T follicular helper cell (primary cell): ENCODE measurements around the gene EPB41.
"Not testable (repeated sequence)": the region's sequence is repeated elsewhere in the genome, so short reads cannot be mapped to it uniquely, and the experiment has no call there.

Experiments used
- DNase-seq: peaks from one replicate; pipeline ENCODE4 v3.0.0-alpha.2; 2020; ENCODE audit warnings: low read depth

The EPB41 gene

DNA sequence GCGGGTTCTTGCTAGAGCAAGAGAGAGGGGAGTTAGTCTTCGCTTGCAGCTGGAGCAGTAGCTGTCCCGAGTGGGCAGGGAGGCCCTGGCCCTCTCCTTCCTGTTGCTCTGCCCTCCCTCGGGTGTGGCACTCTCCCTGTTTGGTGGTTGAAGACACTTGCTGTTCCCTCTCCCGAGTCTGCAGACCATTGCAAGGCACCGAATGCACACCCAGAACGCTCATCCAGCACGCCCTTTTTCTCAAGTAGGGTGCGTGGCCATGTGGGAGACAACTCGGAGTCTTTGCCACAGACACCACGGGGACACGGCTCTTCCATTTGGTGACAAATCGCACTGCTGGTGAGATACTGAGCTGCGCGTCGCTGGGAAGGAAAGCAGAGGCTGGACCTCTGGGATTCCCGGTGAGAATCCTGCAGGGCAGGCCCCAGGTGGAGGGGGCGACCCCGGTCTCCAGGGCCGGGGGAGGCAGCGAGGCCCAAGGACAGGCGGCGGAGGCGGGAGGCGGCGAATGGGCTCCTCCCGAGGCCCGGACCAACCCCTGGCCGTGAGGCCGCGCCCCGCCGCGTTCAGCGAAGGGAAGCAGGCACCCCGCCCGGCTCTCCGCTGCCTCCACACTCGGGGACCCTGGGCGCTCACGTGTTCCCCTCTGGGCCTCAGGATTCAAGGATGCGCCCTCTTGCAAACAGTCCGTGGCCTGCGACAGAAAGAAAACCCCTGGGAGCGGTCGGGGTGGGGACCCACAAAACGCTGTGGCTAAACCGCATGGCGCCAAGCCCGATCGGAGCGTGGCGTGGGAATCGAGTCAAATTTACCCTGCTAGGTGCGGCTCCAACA, 219.7 kb downstream of the EPB41 start:
- DNase-seq: no peak

DNA sequence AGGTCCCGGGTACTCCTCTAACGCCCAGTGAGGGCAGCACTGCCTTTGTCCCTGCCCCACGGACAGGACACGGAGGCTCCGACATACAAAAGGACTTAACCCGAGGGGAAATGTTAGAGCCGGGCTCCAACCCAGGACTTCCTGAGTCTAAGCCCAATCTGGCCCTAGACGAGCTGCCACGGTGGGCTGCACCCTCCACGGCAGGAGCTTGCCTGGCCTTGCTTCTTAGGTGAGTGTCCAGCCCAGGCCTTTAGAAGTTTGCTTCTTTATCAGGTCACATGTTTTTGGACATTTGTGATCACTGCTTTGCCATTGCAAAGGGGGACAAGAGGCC, 220.3 kb downstream of the EPB41 start:
- no peak for DNase-seq

DNA sequence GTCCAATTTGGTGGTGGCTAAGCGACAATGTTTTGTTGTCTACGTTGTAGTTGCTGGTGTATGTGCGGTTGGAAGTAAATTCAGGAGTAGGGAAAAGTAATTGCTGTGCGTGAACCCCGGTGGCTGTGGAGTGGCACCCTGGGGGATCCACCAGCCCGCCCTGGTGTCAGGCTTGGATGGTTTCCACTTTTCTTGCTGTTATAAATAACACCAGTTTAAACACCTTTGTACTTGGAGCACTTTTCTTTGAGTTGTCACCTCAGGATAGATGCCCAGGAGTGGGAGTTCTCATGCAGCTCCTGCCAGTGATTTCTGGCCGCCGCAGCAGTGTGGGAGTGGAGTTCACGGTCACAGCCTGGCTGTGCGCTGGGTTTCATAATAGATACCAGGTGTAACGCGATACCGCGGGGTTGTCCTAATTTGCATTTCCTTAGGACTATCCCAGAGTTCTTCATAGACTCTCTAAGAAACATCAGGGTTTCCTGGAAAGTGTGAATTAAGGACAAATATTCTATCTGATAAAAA, 222.1 kb downstream of the EPB41 start:
- no peak for DNase-seq

DNA sequence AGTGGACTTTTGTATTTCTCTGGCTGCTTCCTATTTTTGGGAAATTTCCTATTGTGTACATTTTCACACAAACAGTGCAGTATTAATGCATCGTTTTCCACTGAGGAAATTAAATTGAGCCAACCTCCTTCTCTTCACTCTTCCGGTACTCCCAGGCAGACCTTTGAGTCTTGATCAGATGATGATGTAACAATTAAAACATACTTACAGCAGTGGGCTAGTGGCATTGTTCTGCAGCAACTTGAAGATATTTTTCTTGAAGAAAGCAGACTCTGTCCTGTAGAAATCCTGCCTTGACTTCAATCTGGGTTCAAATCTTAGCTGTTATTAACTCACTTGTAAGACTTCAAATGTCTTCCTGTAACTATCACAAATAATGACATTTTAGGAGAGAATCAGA, 228.3 kb downstream of the EPB41 start:
- no peak for DNase-seq

DNA sequence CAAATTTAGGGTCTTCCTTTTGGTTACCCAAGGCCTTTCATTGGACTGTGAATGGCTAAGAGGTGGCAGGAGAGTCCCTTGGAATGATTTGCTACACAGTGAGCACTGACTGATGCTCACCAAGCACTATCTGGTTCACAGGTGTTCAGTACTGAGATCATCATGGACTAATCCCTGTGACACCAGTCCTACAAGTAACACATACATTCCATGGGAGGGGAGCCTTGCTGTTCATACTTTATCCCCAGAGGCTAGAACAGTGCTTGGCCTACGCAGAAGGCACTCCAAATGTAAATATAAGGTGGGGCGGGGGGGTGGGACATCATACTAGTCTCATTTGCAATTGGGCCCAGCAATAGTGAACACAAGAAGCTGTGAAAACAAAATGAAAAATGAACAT, 229.8 kb downstream of the EPB41 start:
- DNase-seq: no peak

DNA sequence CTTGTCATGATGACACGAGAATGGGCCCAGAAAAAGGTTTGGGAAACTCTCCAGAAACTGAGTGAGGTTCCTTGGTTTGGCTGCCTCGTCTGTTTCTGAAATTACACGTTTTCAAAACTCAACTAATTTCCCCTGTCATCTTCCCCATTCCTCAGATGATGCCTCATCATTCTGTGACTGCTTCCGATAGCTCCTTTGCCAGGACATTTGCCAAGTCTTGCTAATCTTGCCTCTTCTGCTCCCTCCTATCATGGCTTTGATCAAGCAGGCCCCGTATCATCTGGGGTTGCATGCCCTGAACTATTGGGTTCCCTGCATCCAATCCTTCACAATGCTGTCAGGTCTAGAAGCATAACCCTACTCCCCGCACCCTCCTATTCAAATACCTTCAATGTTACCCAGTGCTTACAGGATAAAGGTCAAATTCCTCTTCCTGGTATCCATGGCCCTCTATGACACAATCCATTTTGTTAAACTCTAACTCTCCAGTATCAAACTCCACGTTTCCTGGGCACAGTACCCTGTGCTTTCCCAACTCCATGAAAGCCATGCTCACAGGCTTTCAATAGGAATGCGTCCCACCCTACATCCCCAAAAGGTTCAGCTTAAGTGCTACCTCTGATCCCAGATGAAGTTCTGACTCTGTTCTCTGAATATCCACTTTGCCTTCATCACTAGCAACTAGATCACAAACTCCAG, 231.5 kb downstream of the EPB41 start:
- DNase-seq: no peak

DNA sequence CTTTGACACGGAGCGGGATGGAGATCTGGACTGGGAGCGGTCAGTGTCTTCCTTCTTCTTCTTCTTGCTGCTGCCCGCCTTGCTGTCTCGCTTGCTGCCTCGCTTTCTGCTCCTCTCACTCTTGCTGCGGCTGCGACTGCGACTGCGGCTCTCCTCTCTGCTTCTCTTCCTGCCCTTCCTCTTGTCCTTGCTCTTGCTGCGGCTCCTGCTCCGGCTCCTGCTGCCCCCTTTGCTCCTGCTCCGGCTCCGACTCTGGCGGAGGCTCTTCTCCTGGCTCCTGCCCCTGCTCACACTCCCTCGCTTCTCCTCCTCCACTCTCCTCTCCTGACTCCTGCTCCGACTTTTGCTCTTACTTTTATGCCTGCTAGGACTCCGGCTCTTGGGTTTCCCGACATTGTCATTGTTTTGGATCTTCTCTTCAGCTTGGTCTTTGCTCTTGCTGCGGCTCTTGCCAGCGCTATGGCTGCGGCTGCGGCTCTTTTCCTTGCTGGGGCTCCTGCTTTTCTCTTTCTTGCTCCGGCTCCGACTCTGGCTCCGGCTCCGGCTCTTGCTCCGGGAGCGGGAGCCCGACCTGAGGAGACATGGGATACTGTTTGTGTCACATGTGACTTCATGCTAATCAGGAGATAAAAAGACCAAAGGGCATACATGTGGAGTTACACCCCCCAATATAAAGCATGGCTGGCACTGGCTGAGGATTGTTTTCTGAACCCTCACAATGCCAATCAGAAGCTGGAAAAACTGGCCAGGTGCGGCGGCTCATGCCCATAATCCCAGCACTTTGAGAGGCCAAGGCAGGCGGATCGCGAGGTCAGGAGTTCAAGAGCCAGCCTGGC, 234.5 kb downstream of the EPB41 start:
- DNase-seq: no peak

DNA sequence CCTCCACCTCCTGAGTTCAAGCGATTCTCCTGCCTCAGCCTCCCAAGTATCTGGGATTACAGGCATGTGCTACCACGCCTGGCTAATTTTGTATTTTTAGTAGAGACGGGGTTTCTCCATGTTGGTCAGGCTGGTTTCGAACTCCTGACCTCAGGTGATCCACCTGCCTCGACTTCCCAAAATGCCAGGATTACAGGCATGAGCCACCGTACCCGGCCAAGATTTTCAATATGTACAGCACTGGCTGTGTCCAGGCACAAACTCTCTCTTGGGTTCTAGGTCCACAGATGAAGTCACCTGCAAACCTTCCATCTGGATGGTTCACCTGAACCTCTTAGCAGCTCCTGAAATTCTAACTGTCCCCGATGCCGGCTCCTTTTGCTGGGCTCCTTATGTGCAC, 236.0 kb downstream of the EPB41 start:
- DNase-seq: not testable (repeated sequence)

DNA sequence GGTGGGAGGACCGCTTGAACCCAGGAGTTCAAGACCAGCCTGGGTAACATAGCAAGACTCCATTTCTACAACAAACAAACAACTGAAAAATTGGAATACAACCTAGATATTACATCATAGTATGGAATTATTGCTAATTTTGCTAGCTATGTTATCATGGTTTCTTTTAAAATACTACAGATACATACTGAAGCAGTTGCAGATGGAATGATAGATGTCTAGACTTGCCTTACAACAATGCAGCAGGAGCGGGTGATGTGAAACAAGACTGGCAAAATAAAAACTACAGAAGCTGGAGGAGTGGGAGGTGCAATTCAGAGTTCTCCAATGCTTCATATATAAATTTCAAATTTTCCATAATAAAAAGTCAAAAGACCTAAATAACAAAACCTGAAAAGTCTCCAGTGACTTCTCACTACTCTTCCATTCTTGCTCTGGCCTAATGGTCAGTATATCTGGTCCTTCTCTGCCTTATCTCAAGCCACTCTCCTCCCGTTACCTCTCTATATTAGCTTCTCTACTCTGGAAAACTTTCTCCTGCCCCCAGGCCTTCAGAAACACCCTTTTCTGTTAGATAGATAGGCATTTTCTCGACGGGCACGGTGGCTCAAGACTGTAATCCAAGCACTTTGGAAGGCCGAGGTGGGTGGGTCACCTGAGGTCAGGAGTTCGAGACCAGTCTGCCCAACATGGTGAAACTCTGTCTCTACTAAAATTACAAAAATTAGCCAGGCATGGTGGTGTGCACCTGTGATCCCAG, 237.9 kb downstream of the EPB41 start:
- DNase-seq: no peak

DNA sequence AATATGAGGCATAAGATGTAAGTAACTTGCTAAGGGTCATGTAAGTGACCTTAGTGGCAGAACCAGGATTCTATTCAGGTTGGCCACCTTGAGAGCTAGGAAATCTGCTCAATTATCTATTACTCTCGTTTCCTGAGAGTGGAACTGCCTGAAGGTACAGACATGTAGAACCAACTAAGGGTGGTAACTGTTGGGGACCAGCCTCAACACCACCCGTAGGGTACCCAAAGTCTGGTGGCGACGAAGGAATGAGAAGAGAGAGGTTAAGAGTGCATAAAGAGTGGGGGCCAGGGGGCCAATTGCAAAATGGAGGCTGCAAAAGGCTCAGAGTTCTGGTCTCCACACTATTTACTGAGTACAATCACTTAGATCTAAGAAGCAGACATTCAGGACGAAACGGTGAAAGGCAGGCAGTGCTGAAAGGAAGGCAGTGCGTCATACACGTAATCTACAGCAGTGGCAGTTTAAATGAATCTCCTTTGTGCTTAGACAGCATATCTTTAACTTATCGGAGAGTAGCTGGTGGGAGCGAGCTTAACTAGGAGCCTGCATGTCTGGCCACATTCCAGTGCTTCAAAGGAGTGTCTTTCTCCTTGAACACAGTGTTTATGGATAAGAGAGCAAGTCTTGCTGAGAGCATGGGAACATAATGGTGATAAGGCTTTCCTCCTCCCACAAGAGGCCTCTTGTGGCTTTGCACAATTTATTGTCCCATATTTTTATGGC, 242.3 kb downstream of the EPB41 start:
- DNase-seq: no peak

DNA sequence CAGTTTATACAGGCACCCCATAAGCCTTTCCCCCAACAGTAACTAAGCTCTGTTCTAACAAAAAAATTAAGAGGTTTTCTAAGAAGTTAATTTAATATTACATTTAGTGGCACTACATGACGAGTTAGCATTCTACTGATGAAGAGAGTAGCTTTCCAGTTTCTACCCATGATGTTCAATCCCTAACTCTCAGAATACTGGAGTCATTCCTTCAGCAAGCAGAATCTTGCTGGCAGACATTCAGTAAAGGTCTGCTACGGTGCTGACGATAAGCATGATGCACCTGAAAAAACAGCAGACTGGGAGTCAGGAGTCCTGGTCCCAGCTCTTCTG, 242.9 kb downstream of the EPB41 start:
- DNase-seq: no peak

DNA sequence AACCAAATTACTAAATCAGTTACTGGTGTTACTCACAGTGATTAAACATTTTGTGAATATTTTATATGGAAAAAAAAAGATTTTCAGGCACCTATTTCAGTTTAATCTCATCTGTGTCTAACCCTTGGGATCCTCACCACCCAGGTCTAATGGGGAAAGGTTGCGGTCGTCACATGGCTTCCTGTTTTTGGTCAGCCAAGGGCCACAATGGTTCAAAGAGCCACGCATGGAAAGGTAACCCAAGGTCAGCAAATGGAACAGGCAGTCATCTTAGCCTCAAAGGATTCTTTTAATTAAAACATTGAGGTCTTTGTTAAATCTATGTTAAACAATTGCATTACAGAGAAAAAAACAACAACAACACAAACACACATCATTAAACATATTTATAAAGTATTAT, 245.4 kb downstream of the EPB41 start:
- no peak for DNase-seq

DNA sequence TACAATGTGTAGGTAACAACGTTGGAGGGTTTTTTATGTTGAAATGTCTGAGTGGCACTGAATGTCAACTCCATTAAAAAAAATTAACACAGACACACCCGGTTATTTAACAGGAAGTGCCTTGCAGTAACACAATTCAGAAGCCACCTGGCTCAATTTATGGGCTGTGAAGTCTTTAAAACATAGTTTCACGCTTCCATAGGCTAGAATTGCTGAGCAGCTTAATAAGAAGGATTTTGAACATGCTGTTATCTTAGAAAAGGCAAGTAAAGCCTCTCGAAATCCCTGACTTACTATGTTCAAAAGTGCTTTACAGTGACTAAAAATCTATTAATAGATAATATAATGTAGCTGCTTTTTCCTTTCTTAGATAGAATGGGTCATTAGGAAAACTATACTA, 247.7 kb downstream of the EPB41 start:
- DNase-seq: no peak

DNA sequence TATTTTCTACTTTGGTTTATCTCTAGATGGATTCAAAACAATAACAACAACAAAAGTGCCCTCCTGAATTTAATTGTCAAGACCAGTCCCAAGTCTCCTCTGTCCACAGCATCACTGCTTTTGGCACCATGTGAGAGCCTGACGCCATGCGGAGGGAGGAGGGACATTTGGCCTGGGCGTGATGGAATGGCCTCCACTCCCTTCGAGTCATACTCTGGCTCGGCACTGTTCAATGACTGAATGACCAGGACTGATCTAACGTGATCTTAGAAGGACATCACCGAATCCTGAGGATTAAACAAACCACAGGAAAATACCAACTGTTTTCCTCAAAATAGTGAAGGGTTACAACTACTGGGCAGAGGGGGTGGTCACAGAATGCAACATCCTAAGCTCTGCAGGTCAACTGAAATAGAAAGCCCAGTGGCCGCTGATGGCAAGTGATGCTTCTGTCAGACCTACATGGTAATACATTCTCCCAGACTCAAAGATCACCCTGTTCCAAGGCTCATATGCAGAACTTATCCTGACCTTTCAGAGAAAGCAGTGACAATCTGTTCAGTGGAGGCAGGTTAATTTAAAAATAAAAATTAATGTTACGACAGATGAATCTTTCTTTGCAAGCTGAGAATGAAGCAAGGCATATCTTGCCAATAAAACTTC, 248.2 kb downstream of the EPB41 start:
- DNase-seq: no peak

DNA sequence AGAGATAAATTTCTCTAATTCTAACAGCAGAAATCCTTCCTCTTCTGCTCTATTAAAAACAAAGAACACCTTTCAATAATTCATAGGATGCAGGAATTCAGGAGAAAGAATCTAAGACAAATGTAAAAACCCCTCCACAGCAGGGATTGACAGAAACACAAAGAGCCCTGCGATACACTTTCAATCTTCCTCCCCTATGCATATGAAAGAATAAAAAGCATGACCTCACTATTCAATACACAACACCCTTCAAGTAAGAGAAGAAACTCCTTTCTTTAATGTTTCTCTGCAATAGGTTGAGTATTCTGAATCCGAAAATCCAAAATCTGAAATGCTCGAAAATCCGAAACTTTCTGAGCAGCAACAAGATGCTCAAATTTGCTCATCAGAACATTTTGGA, 250.2 kb downstream of the EPB41 start:
- DNase-seq: no peak

DNA sequence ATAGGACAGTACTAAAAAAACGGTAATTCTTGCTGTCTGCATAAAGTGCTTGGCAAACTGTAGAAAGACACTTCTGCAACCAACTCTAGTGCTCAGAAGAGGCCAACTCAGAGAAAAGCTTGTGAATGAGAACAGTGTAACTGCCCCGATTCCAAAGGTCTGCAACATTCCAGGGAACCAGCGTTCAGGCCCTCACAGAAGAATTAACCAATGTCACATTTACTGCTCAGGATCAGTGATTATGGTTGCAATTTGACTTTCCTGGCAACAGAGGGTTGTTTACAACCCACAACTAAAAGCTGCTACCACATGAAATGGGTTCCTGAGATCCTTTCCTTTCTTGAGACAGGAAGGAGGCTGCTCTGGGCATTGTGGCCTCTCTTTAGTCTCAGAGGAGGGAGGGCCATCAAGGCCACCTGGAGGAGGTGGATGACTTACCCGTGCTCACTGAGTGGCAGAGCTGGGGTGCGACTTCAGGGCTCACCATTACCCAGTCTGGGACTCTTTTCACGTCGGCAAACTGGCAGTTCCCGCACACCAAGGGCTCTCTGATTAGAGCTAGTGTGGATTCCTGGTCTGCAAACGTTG, 252.0 kb downstream of the EPB41 start:
- DNase-seq: no peak

DNA sequence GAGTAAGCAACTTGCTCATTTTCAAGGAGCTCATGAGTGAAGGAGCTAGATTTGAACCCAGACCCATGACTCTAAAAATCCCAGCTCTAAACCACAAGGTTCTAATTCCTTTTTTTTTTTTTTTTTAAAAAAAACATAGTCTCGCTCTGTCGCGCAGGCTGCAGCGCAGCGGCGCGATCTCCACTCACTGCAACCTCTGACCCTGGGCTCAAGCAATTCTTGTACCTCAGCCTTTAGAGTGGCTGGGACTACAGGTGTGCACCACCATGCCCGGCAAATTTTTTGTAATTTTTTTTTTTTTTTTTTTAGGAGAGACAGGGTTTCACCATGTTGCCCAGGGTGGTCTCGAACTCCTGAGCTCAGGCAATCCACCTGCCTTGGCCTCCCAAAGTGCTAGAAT, 253.5 kb downstream of the EPB41 start:
- DNase-seq: no peak
